ENCODE data around the gene ZNF484. TPM values are rescaled to one million over a fixed set of nuclear protein-coding genes. Genes with fewer than 3 reads are reported as not detected.
"Not testable (repeated sequence)": the region's sequence is repeated elsewhere in the genome, so short reads cannot be mapped to it uniquely, and the experiment has no call there.

Gene ZNF484
- total RNA-seq, 1 experiment from 2014 or later = 3.6 TPM

- Mint-ChIP-seq H3K9me3 (ENCODE audit: unreplicated experiment) (no peaks in the 10 kb centered on the region), H3K27me3 (ENCODE audit: insufficient read depth, unreplicated experiment) (no peaks in the 10 kb centered on the region), H3K4me3 (ENCODE audit: unreplicated experiment) (no peak overlapping the region), H3K27ac (ENCODE audit: unreplicated experiment) (no peak overlapping the region), H3K4me1 (ENCODE audit: low read depth, unreplicated experiment) (peaks cover 6% of the 10 kb centered on the region), H3K36me3 (ENCODE audit: insufficient read depth, unreplicated experiment) (no peaks in the 10 kb centered on the region)
- ChIA-PET CTCF (no interaction called here), POLR2A (no interaction called here)
- no peaks in the 10 kb centered on the region for H3K4me1 ChIP-seq
- no peak overlapping the region for H3K4me3 ChIP-seq (ENCODE audit: low read depth, low read length)
- no peaks in the 10 kb centered on the region for H3K36me3 ChIP-seq (ENCODE audit: control insufficient read depth, insufficient read depth, low read length)
- no peaks in the 10 kb centered on the region for H3K9me3 ChIP-seq
- no peak for TF ChIP-seq CTCF (IDR thresholded peaks at IDR 0.05; ENCODE audit: insufficient read depth in 1 of 2, low read depth in 1 of 2, low read length in 1 of 2, severe bottlenecking in 1 of 2, unreplicated experiment in 1 of 2)
- intact Hi-C loops (cut with micrococcal nuclease; ENCODE audit: unreplicated experiment) = no loop called here
- DNase-seq = no peak
- no peaks in the 10 kb centered on the region for H3K27me3 ChIP-seq (replicated peaks; ENCODE audit: control insufficient read depth, insufficient read depth, low read length)
- BruUV-seq (replicated peaks) = no TSS peak
Observed at GRCh38 chr9:92897323-92897722, 19.5 kb upstream of the ZNF484 start.

- Histone ChIP-seq H3K4me3 (ENCODE audit: low read depth, low read length) (no peak overlapping the region), H3K36me3 (ENCODE audit: control insufficient read depth, insufficient read depth, low read length) (no peaks in the 10 kb centered on the region), H3K4me1 (no peaks in the 10 kb centered on the region), H3K9me3 (no peaks in the 10 kb centered on the region), H3K27me3 (replicated peaks; ENCODE audit: control insufficient read depth, insufficient read depth, low read length) (no peaks in the 10 kb centered on the region)
- no TSS peak for BruUV-seq (replicated peaks)
- peaks cover 6% of the 10 kb centered on the region for H3K4me1 Mint-ChIP-seq (ENCODE audit: low read depth, unreplicated experiment)
- no peaks in the 10 kb centered on the region for H3K27me3 Mint-ChIP-seq (ENCODE audit: insufficient read depth, unreplicated experiment)
- no peaks in the 10 kb centered on the region for H3K9me3 Mint-ChIP-seq (ENCODE audit: unreplicated experiment)
- intact Hi-C loops (cut with micrococcal nuclease; ENCODE audit: unreplicated experiment) = no loop called here
- H3K4me3 Mint-ChIP-seq (ENCODE audit: unreplicated experiment) = no peak overlapping the region
- no peaks in the 10 kb centered on the region for H3K36me3 Mint-ChIP-seq (ENCODE audit: insufficient read depth, unreplicated experiment)
- DNase-seq = no peak
- H3K27ac Mint-ChIP-seq (ENCODE audit: unreplicated experiment) = no peak overlapping the region
- ChIA-PET CTCF (no interaction called here), POLR2A (no interaction called here)
- no peak for TF ChIP-seq CTCF (IDR thresholded peaks at IDR 0.05; ENCODE audit: insufficient read depth in 1 of 2, low read depth in 1 of 2, low read length in 1 of 2, severe bottlenecking in 1 of 2, unreplicated experiment in 1 of 2)
Observed at GRCh38 chr9:92895812-92896436, 18.1 kb upstream of the ZNF484 start.

- intact Hi-C loops (cut with micrococcal nuclease; ENCODE audit: unreplicated experiment) = no loop called here
- Mint-ChIP-seq H3K36me3 (ENCODE audit: insufficient read depth, unreplicated experiment) (no peaks in the 10 kb centered on the region), H3K9me3 (ENCODE audit: unreplicated experiment) (no peaks in the 10 kb centered on the region), H3K4me1 (ENCODE audit: low read depth, unreplicated experiment) (peaks cover 6% of the 10 kb centered on the region), H3K27ac (ENCODE audit: unreplicated experiment) (no peak overlapping the region), H3K4me3 (ENCODE audit: unreplicated experiment) (no peak overlapping the region), H3K27me3 (ENCODE audit: insufficient read depth, unreplicated experiment) (no peaks in the 10 kb centered on the region)
- Histone ChIP-seq H3K4me3 (ENCODE audit: low read depth, low read length) (no peak overlapping the region), H3K36me3 (ENCODE audit: control insufficient read depth, insufficient read depth, low read length) (no peaks in the 10 kb centered on the region), H3K27me3 (replicated peaks; ENCODE audit: control insufficient read depth, insufficient read depth, low read length) (no peaks in the 10 kb centered on the region), H3K4me1 (no peaks in the 10 kb centered on the region), H3K9me3 (no peaks in the 10 kb centered on the region)
- ChIA-PET CTCF (no interaction called here), POLR2A (no interaction called here)
- no TSS peak for BruUV-seq (replicated peaks)
- no peak for TF ChIP-seq CTCF (IDR thresholded peaks at IDR 0.05; ENCODE audit: insufficient read depth in 1 of 2, low read depth in 1 of 2, low read length in 1 of 2, severe bottlenecking in 1 of 2, unreplicated experiment in 1 of 2)
- no peak for DNase-seq
Observed at GRCh38 chr9:92894711-92895362, 17.0 kb upstream of the ZNF484 start.

- H3K4me3 ChIP-seq (ENCODE audit: low read depth, low read length); H3K9me3 ChIP-seq; H3K36me3 Mint-ChIP-seq (ENCODE audit: insufficient read depth, unreplicated experiment); H3K27me3 Mint-ChIP-seq (ENCODE audit: insufficient read depth, unreplicated experiment); H3K9me3 Mint-ChIP-seq (ENCODE audit: unreplicated experiment); H3K36me3 ChIP-seq (ENCODE audit: control insufficient read depth, insufficient read depth, low read length); H3K27me3 ChIP-seq (replicated peaks; ENCODE audit: control insufficient read depth, insufficient read depth, low read length); H3K4me3 Mint-ChIP-seq (ENCODE audit: unreplicated experiment); BruUV-seq (replicated peaks); H3K4me1 ChIP-seq; DNase-seq; H3K27ac Mint-ChIP-seq (ENCODE audit: unreplicated experiment); H3K4me1 Mint-ChIP-seq (ENCODE audit: low read depth, unreplicated experiment); CTCF ChIA-PET; intact Hi-C loops (cut with micrococcal nuclease; ENCODE audit: unreplicated experiment); POLR2A ChIA-PET: not testable (repeated sequence)
Observed at GRCh38 chr9:92893916-92894610, 16.2 kb upstream of the ZNF484 start.

- H3K4me3 ChIP-seq (ENCODE audit: low read depth, low read length); H3K27me3 Mint-ChIP-seq (ENCODE audit: insufficient read depth, unreplicated experiment); intact Hi-C loops (cut with micrococcal nuclease; ENCODE audit: unreplicated experiment); H3K36me3 Mint-ChIP-seq (ENCODE audit: insufficient read depth, unreplicated experiment); H3K4me1 ChIP-seq; BruUV-seq (replicated peaks); H3K36me3 ChIP-seq (ENCODE audit: control insufficient read depth, insufficient read depth, low read length); H3K4me1 Mint-ChIP-seq (ENCODE audit: low read depth, unreplicated experiment); H3K27me3 ChIP-seq (replicated peaks; ENCODE audit: control insufficient read depth, insufficient read depth, low read length); H3K4me3 Mint-ChIP-seq (ENCODE audit: unreplicated experiment); H3K9me3 Mint-ChIP-seq (ENCODE audit: unreplicated experiment); CTCF ChIA-PET; H3K9me3 ChIP-seq; POLR2A ChIA-PET; H3K27ac Mint-ChIP-seq (ENCODE audit: unreplicated experiment); DNase-seq: not testable (repeated sequence)
Observed at GRCh38 chr9:92892276-92892675, 14.4 kb upstream of the ZNF484 start.
